Endothelial cell of umbilical vein (primary cell): Measurements from ENCODE around the gene MACROH2A2. TPM values are rescaled to one million over a fixed set of nuclear protein-coding genes. Genes with fewer than 3 reads are reported as not detected.

Experiments
- BruUV-seq: library from RNA; stranded (reverse); fragments of 400-500 nt; replicated peaks from 2 replicates; lab custom pipeline; 2021; lab: Mats Ljungman, UMichigan
- CTCF ChIA-PET: fragments of 300-600, 350-600 bp; sonication (Branson Sonifier 250); formaldehyde crosslinking; loops from one replicate; lab custom pipeline; 2021; ENCODE audit warnings: antibody characterized with exemption, inconsistent platforms; lab: Charles Lee
- POLR2A ChIA-PET: fragments of 300-600, 350-600 bp; sonication (Branson Sonifier 250); formaldehyde crosslinking; loops from one replicate; lab custom pipeline; 2021; ENCODE audit warnings: antibody characterized with exemption, inconsistent platforms; lab: Charles Lee
- DNase-seq: peaks from one replicate; pipeline ENCODE4 v3.0.0-alpha.2; 2011; ENCODE audit warnings: low read depth, low spot score
- FAIRE-seq: peaks from 2 replicates; lab custom pipeline; 2011; peaks lifted over from hg19 to GRCh38; lab: Jason Lieb, UNC
- H2AFZ ChIP-seq: 2 replicates; pipeline ENCODE4 v1.6.0; 2012; ENCODE audit warnings: low read depth, low read length, control low read depth, inconsistent platforms
- H3K27ac ChIP-seq: 2 replicates; pipeline ENCODE4 v1.5.1; 2011; ENCODE audit warnings: low read depth, mild to moderate bottlenecking, control low read depth, low read length, moderate library complexity; ENCODE audit not compliant: insufficient read depth
- H3K27me3 ChIP-seq, 2 experiments: 2 replicates each; pipeline versions ENCODE4 v1.6.0 to v1.6.1; 2011; ENCODE audit warnings: low read length in 2 of 2, mixed read lengths in 1 of 2; ENCODE audit not compliant: control insufficient read depth in 2 of 2, insufficient read depth in 2 of 2
- H3K36me3 ChIP-seq, 2 experiments: 2 replicates in 1 of 2; 3 replicates in 1 of 2; pipeline ENCODE4 v1.5.1; 2011; ENCODE audit warnings: low read length in 2 of 2, mild to moderate bottlenecking in 1 of 2, moderate library complexity in 1 of 2; ENCODE audit not compliant: control insufficient read depth in 2 of 2, insufficient read depth in 2 of 2; ENCODE audit errors: extremely low read depth in 1 of 2
- H3K4me1 ChIP-seq: 3 replicates; pipeline ENCODE4 v1.5.1; 2011; ENCODE audit warnings: mild to moderate bottlenecking, low read length; ENCODE audit not compliant: control insufficient read depth, insufficient read depth; ENCODE audit errors: extremely low read depth
- H3K4me2 ChIP-seq: 2 replicates; pipeline ENCODE4 v1.6.1; 2011; ENCODE audit warnings: low read length, control low read depth, mixed read lengths; ENCODE audit not compliant: insufficient read depth
- H3K4me3 ChIP-seq, 3 experiments: fragments of 200-600 bp in 1 of 3; sonication (generic), shearing (Covaris generic) in 1 of 3; replicated peaks in 1 of 3; 2 replicates each; pipeline ENCODE4 v1.5.1; 2011 to 2016; ENCODE audit warnings: control low read depth in 3 of 3, low read length in 3 of 3, mild to moderate bottlenecking in 2 of 3, inconsistent platforms in 1 of 3, low read depth in 1 of 3, moderate library complexity in 1 of 3; ENCODE audit not compliant: insufficient read depth in 1 of 3
- H3K79me2 ChIP-seq: 2 replicates; pipeline ENCODE4 v1.6.0; 2012; ENCODE audit warnings: low read length, inconsistent platforms; ENCODE audit not compliant: control insufficient read depth, insufficient read depth
- H3K9ac ChIP-seq: replicated peaks from 2 replicates; pipeline ENCODE3; 2011; ENCODE audit warnings: low read length, control low read depth; ENCODE audit not compliant: insufficient read depth; ENCODE audit errors: extremely low read depth
- H3K9me1 ChIP-seq: replicated peaks from 3 replicates; pipeline ENCODE4 v1.6.0; 2011; ENCODE audit warnings: mild to moderate bottlenecking, low read length; ENCODE audit not compliant: control insufficient read depth, insufficient read depth; ENCODE audit errors: extremely low read depth
- H3K9me3 ChIP-seq: replicated peaks from 2 replicates; pipeline ENCODE4 v1.5.1; 2012; ENCODE audit warnings: low read length, inconsistent platforms; ENCODE audit not compliant: control insufficient read depth, insufficient read depth
- H4K20me1 ChIP-seq: replicated peaks from 2 replicates; pipeline ENCODE3; 2011; ENCODE audit warnings: mild to moderate bottlenecking, low read length; ENCODE audit not compliant: control insufficient read depth, insufficient read depth; ENCODE audit errors: extremely low read depth
- EZH2 ChIP-seq: IDR thresholded peaks from 2 replicates; pipeline ENCODE4 v1.6.1; 2012; ENCODE audit warnings: borderline replicate concordance, low read depth, mild to moderate bottlenecking, moderate library complexity, low read length, inconsistent platforms; ENCODE audit not compliant: severe bottlenecking
- FOS ChIP-seq: IDR thresholded peaks from 2 replicates; pipeline ENCODE4 v1.6.1; 2011; ENCODE audit warnings: mild to moderate bottlenecking, low read length, moderate library complexity, borderline replicate concordance; ENCODE audit not compliant: insufficient read depth
- GATA2 ChIP-seq: IDR thresholded peaks from 2 replicates; pipeline ENCODE4 v1.7.0; 2011; ENCODE audit warnings: low read depth, mild to moderate bottlenecking, moderate library complexity, mixed read lengths, low read length; ENCODE audit not compliant: insufficient read length, insufficient read depth
- JUN ChIP-seq: IDR thresholded peaks from 2 replicates; pipeline ENCODE4 v1.6.1; 2011; ENCODE audit warnings: borderline replicate concordance, low read depth; ENCODE audit not compliant: insufficient read length, insufficient read depth
- MYC ChIP-seq: IDR thresholded peaks from one replicate; pipeline ENCODE4 v1.6.1; 2011; ENCODE audit warnings: mild to moderate bottlenecking, low read depth, low read length
- POLR2A ChIP-seq: IDR thresholded peaks from 2 replicates; pipeline ENCODE4 v1.6.1; 2012; ENCODE audit warnings: low read depth, mild to moderate bottlenecking, control low read depth, low read length
- POLR2AphosphoS5 ChIP-seq: IDR thresholded peaks from 2 replicates; pipeline ENCODE4 v1.6.1; 2012; ENCODE audit warnings: low read depth, mild to moderate bottlenecking, control low read depth, low read length, moderate library complexity; ENCODE audit not compliant: insufficient read depth
- dilution Hi-C: fragments of 300-500 bp; cut with MboI; formaldehyde crosslinking; loops from one replicate; pipeline ENCODE4 v1.15.0; 2019; ENCODE audit warnings: low sequenced_read_pairs; ENCODE audit not compliant: extremely low pct_ligation_motif_present
- intact Hi-C: fragments of 100-400 bp; cut with micrococcal nuclease; formaldehyde crosslinking; loops from one replicate; pipeline ENCODE4 v1.10.0; 2022
- polyA plus RNA-seq, 4 experiments: library from polyadenylated mRNA; depleted of rRNA in 3 of 4; stranded (reverse) in 3 of 4; unstranded in 1 of 4; fragments of >200 nt; gene quantifications; 2 replicates each; pipeline versions ENCODE4 v1.2.1 to v1.2.3, GENCODE V29; 2011 to 2012; ENCODE audit warnings: missing spikeins in 1 of 4
- total RNA-seq: library from RNA; stranded (reverse); gene quantifications from 2 replicates; pipeline ENCODE4 v1.2.3, GENCODE V29; 2021
- TF ChIP-seq, protein P1 (sequence below), 2 donors: IDR thresholded peaks; 1 replicate in 1 of 2; 2 replicates in 1 of 2; pipeline ENCODE4 v1.5.1; 2011; ENCODE audit warnings: low read length in 2 of 2, mild to moderate bottlenecking in 2 of 2, moderate library complexity in 2 of 2, control low read depth in 1 of 2, inconsistent platforms in 1 of 2, low read depth in 1 of 2; ENCODE audit not compliant: insufficient read depth in 1 of 2; ENCODE audit errors: extremely low read depth in 1 of 2
- TF ChIP-seq, protein P2 (sequence below): IDR thresholded peaks from 2 replicates; pipeline ENCODE4 v1.6.1; 2011; ENCODE audit not compliant: insufficient read depth, insufficient read length

Gene MACROH2A2
- total and polyA plus RNA-seq, 2 donors (not counting 3 experiments of a cell fraction or from before 2014, with no cell fraction given), result 0.08 TPM; not detected in 1

DNA sequence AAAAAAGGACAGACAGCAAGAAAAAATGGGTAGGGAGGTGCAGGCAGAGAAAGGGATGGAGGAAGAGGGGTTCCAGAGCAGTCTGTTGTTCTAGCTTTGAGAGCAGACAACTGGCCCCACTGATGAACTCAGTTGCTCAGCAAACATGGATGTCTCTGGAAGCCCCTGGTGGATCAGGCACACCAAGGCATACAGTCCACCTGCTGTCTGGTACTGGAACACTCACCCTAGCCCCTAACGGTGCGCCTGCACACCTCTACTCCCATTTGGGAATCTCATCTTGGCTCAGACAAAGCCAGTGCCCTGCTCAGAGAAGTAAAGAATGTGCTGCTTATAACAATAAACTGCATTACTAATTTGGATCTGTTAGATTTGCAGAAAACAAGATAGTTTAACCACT lies 7.7 kb downstream of the MACROH2A2 start:
- Histone ChIP-seq H3K27ac (no peak overlapping the region), H3K27me3 (peaks cover 18 to 33% of the 10 kb centered on the region in 2 experiments), H3K4me1 (no peaks in the 10 kb centered on the region), H2AFZ (no peak overlapping the region), H4K20me1 (no peaks in the 10 kb centered on the region), H3K79me2 (no peaks in the 10 kb centered on the region), H3K4me2 (no peak overlapping the region), H3K9me3 (no peaks in the 10 kb centered on the region), H3K9ac (no peak overlapping the region), H3K9me1 (no peaks in the 10 kb centered on the region), H3K4me3 (no peak overlapping the region), H3K36me3 (no peaks in the 10 kb centered on the region)
- CTCF ChIA-PET, result no interaction called here
- no peak for DNase-seq
- TF ChIP-seq FOS (no peak), EZH2 (no peak), POLR2A (no peak), POLR2AphosphoS5 (no peak), GATA2 (no peak), MYC (no peak), JUN (no peak)
- TF ChIP-seq, protein P1, sequence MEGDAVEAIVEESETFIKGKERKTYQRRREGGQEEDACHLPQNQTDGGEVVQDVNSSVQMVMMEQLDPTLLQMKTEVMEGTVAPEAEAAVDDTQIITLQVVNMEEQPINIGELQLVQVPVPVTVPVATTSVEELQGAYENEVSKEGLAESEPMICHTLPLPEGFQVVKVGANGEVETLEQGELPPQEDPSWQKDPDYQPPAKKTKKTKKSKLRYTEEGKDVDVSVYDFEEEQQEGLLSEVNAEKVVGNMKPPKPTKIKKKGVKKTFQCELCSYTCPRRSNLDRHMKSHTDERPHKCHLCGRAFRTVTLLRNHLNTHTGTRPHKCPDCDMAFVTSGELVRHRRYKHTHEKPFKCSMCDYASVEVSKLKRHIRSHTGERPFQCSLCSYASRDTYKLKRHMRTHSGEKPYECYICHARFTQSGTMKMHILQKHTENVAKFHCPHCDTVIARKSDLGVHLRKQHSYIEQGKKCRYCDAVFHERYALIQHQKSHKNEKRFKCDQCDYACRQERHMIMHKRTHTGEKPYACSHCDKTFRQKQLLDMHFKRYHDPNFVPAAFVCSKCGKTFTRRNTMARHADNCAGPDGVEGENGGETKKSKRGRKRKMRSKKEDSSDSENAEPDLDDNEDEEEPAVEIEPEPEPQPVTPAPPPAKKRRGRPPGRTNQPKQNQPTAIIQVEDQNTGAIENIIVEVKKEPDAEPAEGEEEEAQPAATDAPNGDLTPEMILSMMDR (IDR thresholded peaks at IDR 0.05; ENCODE audit: extremely low read depth in 1 of 2, insufficient read depth in 1 of 2, low read depth in 1 of 2, low read length in 2 of 2), result no peak
- TF ChIP-seq, protein P2, sequence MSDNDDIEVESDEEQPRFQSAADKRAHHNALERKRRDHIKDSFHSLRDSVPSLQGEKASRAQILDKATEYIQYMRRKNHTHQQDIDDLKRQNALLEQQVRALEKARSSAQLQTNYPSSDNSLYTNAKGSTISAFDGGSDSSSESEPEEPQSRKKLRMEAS, result no peak
- FAIRE-seq, result no peak
- intact Hi-C loops (no loop called here), dilution Hi-C loops (no loop called here)
- POLR2A ChIA-PET, result no interaction called here
- no TSS peak for BruUV-seq
